ENCODE measurements around the gene CTSV.
"Not testable (repeated sequence)": the region's sequence is repeated elsewhere in the genome, so short reads cannot be mapped to it uniquely, and the experiment has no call there.

CTSV gene

GRCh38 chr9:97067490-97067889 is 28.5 kb upstream of the CTSV start:
- TF ChIP-seq POLR2A (IDR thresholded peaks at IDR 0.05; ENCODE audit: low read depth, low read length) (no peak), POLR2AphosphoS5 (IDR thresholded peaks at IDR 0.05; ENCODE audit: low read depth, low read length) (no peak), TAF1 (IDR thresholded peaks at IDR 0.05; ENCODE audit: borderline replicate concordance, low read depth, low read length) (no peak)
- no peak for DNase-seq (ENCODE audit: insufficient read length)
- no peak for FAIRE-seq

- DNase-seq (ENCODE audit: insufficient read length) = no peak
- no peak for FAIRE-seq
- TF ChIP-seq POLR2A (IDR thresholded peaks at IDR 0.05; ENCODE audit: low read depth, low read length) (no peak), POLR2AphosphoS5 (IDR thresholded peaks at IDR 0.05; ENCODE audit: low read depth, low read length) (no peak), TAF1 (IDR thresholded peaks at IDR 0.05; ENCODE audit: borderline replicate concordance, low read depth, low read length) (no peak)
Measured at GRCh38 chr9:97064176-97064575, 25.2 kb upstream of the CTSV start.

- no peak for FAIRE-seq
- TF ChIP-seq TAF1 (IDR thresholded peaks at IDR 0.05; ENCODE audit: borderline replicate concordance, low read depth, low read length) (no peak), POLR2A (IDR thresholded peaks at IDR 0.05; ENCODE audit: low read depth, low read length) (no peak), POLR2AphosphoS5 (IDR thresholded peaks at IDR 0.05; ENCODE audit: low read depth, low read length) (no peak)
- DNase-seq (ENCODE audit: insufficient read length) = no peak
Measured at GRCh38 chr9:97060796-97061195, 21.9 kb upstream of the CTSV start.

DNA sequence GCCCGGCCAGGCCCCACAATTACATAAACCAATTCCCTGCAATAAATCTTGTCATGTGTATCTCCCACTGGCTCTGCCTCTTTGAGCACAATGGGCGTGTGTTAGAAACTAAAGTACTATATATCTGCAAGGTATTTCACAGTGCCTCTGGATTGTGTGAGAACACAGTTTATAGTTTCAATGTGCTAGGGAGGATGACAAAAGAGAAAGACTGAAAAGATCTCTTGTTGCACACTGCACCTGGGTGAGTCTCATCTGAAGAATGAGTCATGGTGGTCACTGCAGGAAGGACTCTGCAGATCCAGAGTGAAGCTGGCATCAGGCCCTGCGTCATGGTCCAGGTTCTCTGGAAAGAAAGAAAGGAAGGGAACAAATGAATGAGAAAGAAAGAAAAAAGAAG is 20.7 kb upstream of the CTSV start:
- no peak for TF ChIP-seq POLR2AphosphoS5 (IDR thresholded peaks at IDR 0.05; ENCODE audit: low read depth, low read length)
- no peak for TF ChIP-seq TAF1 (IDR thresholded peaks at IDR 0.05; ENCODE audit: borderline replicate concordance, low read depth, low read length)
- no peak for TF ChIP-seq POLR2A (IDR thresholded peaks at IDR 0.05; ENCODE audit: low read depth, low read length)
- no peak for DNase-seq (ENCODE audit: insufficient read length)
- no peak for FAIRE-seq

DNA sequence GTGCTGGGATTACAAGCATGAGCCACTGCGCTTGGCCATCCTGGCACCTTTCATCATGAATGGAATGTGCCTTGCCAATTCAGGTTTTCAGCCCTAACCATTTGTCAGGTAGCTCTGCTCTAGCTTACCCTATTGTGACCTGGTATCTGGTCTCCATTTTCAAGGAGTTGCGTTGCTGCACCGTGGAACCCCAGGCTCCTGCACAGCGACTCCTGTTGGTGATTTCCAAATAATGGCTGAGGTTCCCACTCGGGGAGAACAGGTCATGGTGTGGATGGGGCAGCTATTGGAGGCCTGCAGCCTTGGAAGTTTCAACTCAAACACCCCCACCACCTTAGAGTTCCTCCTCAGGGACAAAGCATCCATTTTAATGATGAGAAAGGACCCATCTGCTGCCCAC is 18.7 kb upstream of the CTSV start:
- FAIRE-seq (no peak), DNase-seq (ENCODE audit: insufficient read length) (no peak)
- no peak for TF ChIP-seq POLR2A (IDR thresholded peaks at IDR 0.05; ENCODE audit: low read depth, low read length)
- no peak for TF ChIP-seq TAF1 (IDR thresholded peaks at IDR 0.05; ENCODE audit: borderline replicate concordance, low read depth, low read length)
- no peak for TF ChIP-seq POLR2AphosphoS5 (IDR thresholded peaks at IDR 0.05; ENCODE audit: low read depth, low read length)

DNA sequence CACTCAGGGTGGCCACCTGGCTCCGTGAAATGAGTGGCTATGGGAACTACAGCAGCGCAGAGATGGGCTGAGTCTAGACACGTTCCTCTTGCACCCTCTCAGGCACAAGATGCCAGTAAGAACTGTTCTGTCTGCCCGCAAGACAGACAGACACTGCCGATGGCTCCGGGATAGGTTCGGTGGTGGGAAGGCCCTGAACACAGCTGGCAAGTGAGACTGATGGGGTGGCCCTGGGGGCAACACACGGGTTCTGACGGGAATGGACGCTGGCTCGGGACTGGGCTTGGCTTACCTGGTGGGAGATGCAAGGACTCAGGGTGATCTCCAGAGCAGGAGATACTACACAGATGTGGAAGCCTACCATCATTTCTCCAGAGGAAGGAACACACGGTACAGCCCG is 16.9 kb upstream of the CTSV start:
- FAIRE-seq; DNase-seq (ENCODE audit: insufficient read length): not testable (repeated sequence)

- TF ChIP-seq POLR2AphosphoS5 (IDR thresholded peaks at IDR 0.05; ENCODE audit: low read depth, low read length) (no peak), TAF1 (IDR thresholded peaks at IDR 0.05; ENCODE audit: borderline replicate concordance, low read depth, low read length) (no peak), POLR2A (IDR thresholded peaks at IDR 0.05; ENCODE audit: low read depth, low read length) (no peak)
- FAIRE-seq (no peak), DNase-seq (ENCODE audit: insufficient read length) (no peak)
Measured at GRCh38 chr9:97053717-97054116, 14.8 kb upstream of the CTSV start.

DNA sequence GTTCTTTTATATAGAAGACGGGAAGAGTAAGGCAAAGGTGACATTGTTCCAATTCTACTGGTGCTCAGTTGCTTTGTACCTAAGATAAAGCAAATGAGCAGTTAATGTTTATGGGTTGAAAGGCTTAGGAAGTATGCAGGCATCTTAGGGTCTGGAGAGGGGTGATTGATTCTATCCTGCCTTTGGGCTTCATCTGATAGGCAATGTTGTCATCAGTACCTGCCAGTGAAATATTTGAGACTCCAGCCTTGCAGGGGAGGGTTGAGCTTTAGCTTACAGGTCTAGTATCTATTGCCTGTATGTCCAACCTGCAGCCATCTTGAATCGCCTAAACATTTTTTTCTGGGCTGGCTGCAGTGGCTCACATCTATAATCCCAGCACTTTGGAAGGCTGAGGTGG is 13.8 kb upstream of the CTSV start:
- DNase-seq (ENCODE audit: insufficient read length) (no peak), FAIRE-seq (no peak)
- no peak for TF ChIP-seq TAF1 (IDR thresholded peaks at IDR 0.05; ENCODE audit: borderline replicate concordance, low read depth, low read length)
- TF ChIP-seq POLR2A (IDR thresholded peaks at IDR 0.05; ENCODE audit: low read depth, low read length) = no peak
- TF ChIP-seq POLR2AphosphoS5 (IDR thresholded peaks at IDR 0.05; ENCODE audit: low read depth, low read length) = no peak

- DNase-seq (ENCODE audit: insufficient read length) = no peak
- no peak for FAIRE-seq
- TF ChIP-seq POLR2AphosphoS5 (IDR thresholded peaks at IDR 0.05; ENCODE audit: low read depth, low read length) = no peak
- no peak for TF ChIP-seq TAF1 (IDR thresholded peaks at IDR 0.05; ENCODE audit: borderline replicate concordance, low read depth, low read length)
- no peak for TF ChIP-seq POLR2A (IDR thresholded peaks at IDR 0.05; ENCODE audit: low read depth, low read length)
Measured at GRCh38 chr9:97046228-97046627, 7.3 kb upstream of the CTSV start.

DNA sequence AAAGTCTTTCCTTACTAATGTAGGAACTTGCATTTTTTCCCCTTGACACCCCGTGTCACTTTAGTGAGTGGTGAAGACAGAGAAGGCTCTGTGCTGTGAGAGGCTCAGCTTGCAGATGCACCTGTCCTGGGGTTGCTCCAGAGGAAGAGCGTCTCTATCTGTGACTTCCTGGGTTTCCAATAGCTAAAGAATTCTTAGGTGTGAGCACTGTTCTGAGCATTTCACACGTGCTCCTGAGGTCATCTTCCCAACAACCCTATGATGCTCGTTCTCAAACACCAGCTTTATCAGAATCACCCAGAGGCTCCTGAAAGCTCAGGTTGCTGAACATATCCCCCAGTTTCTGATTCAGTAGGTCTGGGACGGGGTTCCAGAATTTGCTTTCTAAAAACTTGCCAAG is 6.4 kb upstream of the CTSV start:
- TF ChIP-seq TAF1 (IDR thresholded peaks at IDR 0.05; ENCODE audit: borderline replicate concordance, low read depth, low read length) (no peak), POLR2AphosphoS5 (IDR thresholded peaks at IDR 0.05; ENCODE audit: low read depth, low read length) (no peak), POLR2A (IDR thresholded peaks at IDR 0.05; ENCODE audit: low read depth, low read length) (no peak)
- FAIRE-seq (no peak), DNase-seq (ENCODE audit: insufficient read length) (no peak)

DNA sequence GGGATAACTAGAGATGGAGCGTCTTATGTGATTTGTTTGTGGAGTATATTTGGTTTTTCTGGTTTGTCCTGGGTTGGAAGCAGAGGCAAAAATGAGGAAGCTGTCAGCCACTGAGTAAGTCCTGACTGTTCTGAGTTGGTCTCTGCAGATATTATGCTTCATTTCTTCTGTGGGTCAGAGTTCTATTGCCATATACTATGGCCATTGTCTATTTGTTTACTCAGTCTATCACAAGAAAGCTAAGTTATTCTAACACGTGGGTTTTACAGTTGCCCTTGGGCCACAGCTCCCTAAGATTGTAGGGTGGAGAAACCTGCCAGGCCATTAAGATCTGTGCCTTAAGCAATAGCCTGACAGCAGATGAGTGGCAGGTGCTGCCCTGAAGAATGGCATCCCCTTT is 3.0 kb upstream of the CTSV start:
- no peak for DNase-seq (ENCODE audit: insufficient read length)
- TF ChIP-seq POLR2AphosphoS5 (IDR thresholded peaks at IDR 0.05; ENCODE audit: low read depth, low read length) (no peak), TAF1 (IDR thresholded peaks at IDR 0.05; ENCODE audit: borderline replicate concordance, low read depth, low read length) (no peak), POLR2A (IDR thresholded peaks at IDR 0.05; ENCODE audit: low read depth, low read length) (no peak)

DNA sequence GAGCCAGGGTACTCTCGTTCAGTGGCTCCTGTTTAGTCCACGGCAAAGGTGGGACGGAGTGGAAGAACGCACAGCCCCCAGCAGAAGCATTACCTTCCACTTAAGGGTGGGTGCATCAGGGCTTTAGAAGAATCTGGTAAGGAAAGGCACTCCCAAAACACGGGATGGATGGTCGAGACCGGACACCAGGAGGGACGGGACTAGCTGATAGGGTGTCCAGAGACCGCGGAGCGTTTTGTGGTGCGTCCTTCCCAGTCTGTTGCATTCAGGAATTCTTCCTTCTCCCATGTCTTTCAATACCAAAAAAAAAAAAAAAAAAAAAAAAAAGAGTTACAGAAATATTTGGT is 545 bp upstream of the CTSV start:
- FAIRE-seq (no peak), DNase-seq (ENCODE audit: insufficient read length) (peak; percentile 16)
- TF ChIP-seq TAF1 (IDR thresholded peaks at IDR 0.05; ENCODE audit: borderline replicate concordance, low read depth, low read length) (no peak), POLR2A (IDR thresholded peaks at IDR 0.05; ENCODE audit: low read depth, low read length) (no peak), POLR2AphosphoS5 (IDR thresholded peaks at IDR 0.05; ENCODE audit: low read depth, low read length) (no peak)

More for the DNA sequence above, 3.0 kb upstream of the CTSV start:
- FAIRE-seq = no peak

GRCh38 chr9:97023505-97023904 is 15.4 kb downstream of the CTSV start:
- FAIRE-seq = not testable (repeated sequence)

More at GRCh38 chr9:97023505-97023904, 15.4 kb downstream of the CTSV start:
- DNase-seq (ENCODE audit: insufficient read length) = not testable (repeated sequence)

Measured in GM12892 (cell line).